H1 (cell line): Measurements from ENCODE around the gene C1orf56. TPM values are rescaled to one million over a fixed set of nuclear protein-coding genes. Genes with fewer than 3 reads are reported as not detected.

Source experiments
- CTCF ChIA-PET: fragments of 300-600 bp; sonication (Branson Sonifier 250); formaldehyde crosslinking; loops from one replicate; lab custom pipeline; 2021; ENCODE audit not compliant: partially characterized antibody; lab: Charles Lee
- POLR2A ChIA-PET: fragments of 300-600 bp; sonication (Branson Sonifier 250); formaldehyde crosslinking; loops from one replicate; lab custom pipeline; 2021; ENCODE audit warnings: inconsistent platforms; ENCODE audit not compliant: partially characterized antibody; lab: Charles Lee
- DNase-seq, 2 experiments: peaks; one replicate each; pipeline versions ENCODE4 v3.0.0 to v3.0.0-alpha.2; 2010 to 2022; ENCODE audit warnings: low spot score in 2 of 2, low read depth in 1 of 2, mixed read lengths in 1 of 2
- FAIRE-seq: peaks from 2 replicates; lab custom pipeline; 2011; peaks lifted over from hg19 to GRCh38; lab: Jason Lieb, UNC
- H2AFZ ChIP-seq: 2 replicates; pipeline ENCODE4 v1.8.1; 2012; ENCODE audit warnings: low read length, inconsistent platforms
- H2AK5ac ChIP-seq: 2 replicates; pipeline ENCODE4 v1.6.1; 2013; ENCODE audit warnings: low read depth, low read length
- H2BK120ac ChIP-seq: replicated peaks from 2 replicates; pipeline ENCODE3; 2013; ENCODE audit warnings: low read depth, low read length, inconsistent platforms
- H2BK12ac ChIP-seq: 2 replicates; pipeline ENCODE4 v1.6.1; 2013; ENCODE audit warnings: low read depth, low read length
- H2BK15ac ChIP-seq: 2 replicates; pipeline ENCODE4 v1.6.1; 2013; ENCODE audit warnings: low read length
- H2BK20ac ChIP-seq: 2 replicates; pipeline ENCODE4 v1.6.1; 2013; ENCODE audit warnings: low read length
- H2BK5ac ChIP-seq: 2 replicates; pipeline ENCODE4 v1.6.1; 2013; ENCODE audit warnings: low read depth, low read length
- H3K14ac ChIP-seq: 2 replicates; pipeline ENCODE4 v1.6.1; 2013; ENCODE audit warnings: inconsistent platforms; ENCODE audit not compliant: insufficient read length
- H3K18ac ChIP-seq: 2 replicates; pipeline ENCODE4 v1.6.1; 2013; ENCODE audit warnings: low read length; ENCODE audit errors: extremely low read depth
- H3K23ac ChIP-seq: 2 replicates; pipeline ENCODE4 v1.6.1; 2013; ENCODE audit warnings: inconsistent platforms; ENCODE audit not compliant: insufficient read length
- H3K23me2 ChIP-seq: 2 replicates; pipeline ENCODE4 v1.6.1; 2013; ENCODE audit warnings: low read depth, low read length
- H3K27ac ChIP-seq: 2 replicates; pipeline ENCODE4 v1.6.1; 2011; ENCODE audit warnings: low read depth, low read length, inconsistent platforms
- H3K27me3 ChIP-seq, 4 experiments: replicated peaks in 1 of 4; 1 replicate in 1 of 4; 2 replicates in 3 of 4; pipeline versions ENCODE4 v1.6.1 to v1.8.1; 2011 to 2013; ENCODE audit warnings: low read length in 3 of 4, mild to moderate bottlenecking in 3 of 4, inconsistent platforms in 2 of 4, mixed read lengths in 2 of 4, moderate library complexity in 1 of 4; ENCODE audit not compliant: control insufficient read depth in 3 of 4, insufficient read depth in 3 of 4; ENCODE audit errors: extremely low read depth in 1 of 4
- H3K36me3 ChIP-seq, 4 experiments: 2 replicates each; pipeline versions ENCODE4 v1.6.1 to v1.8.1; 2011 to 2013; ENCODE audit warnings: mild to moderate bottlenecking in 4 of 4, low read length in 3 of 4, moderate library complexity in 2 of 4, control low read depth in 1 of 4, inconsistent platforms in 1 of 4; ENCODE audit not compliant: insufficient read depth in 4 of 4, control insufficient read depth in 2 of 4
- H3K4ac ChIP-seq: replicated peaks from 2 replicates; pipeline ENCODE3; 2013; ENCODE audit warnings: low read length, low read depth, mixed read lengths, inconsistent platforms; ENCODE audit not compliant: insufficient read length
- H3K4me1 ChIP-seq, 4 experiments: replicated peaks in 1 of 4; 1 replicate in 1 of 4; 2 replicates in 3 of 4; pipeline versions ENCODE4 v1.6.1 to v1.8.1; 2011 to 2013; ENCODE audit warnings: low read length in 3 of 4, inconsistent platforms in 2 of 4, mixed read lengths in 1 of 4; ENCODE audit not compliant: insufficient read depth in 4 of 4, control insufficient read depth in 3 of 4
- H3K4me2 ChIP-seq, 2 experiments: 2 replicates each; pipeline versions ENCODE4 v1.6.1 to v1.8.1; 2011 to 2013; ENCODE audit warnings: low read depth in 2 of 2, low read length in 2 of 2, control low read depth in 1 of 2, inconsistent platforms in 1 of 2, mild to moderate bottlenecking in 1 of 2; ENCODE audit not compliant: insufficient read depth in 1 of 2
- H3K4me3 ChIP-seq, 4 experiments: fragments of 200-600, 300-600 bp in 1 of 4; sonication (generic), shearing (Covaris generic), sonication (Bioruptor Twin) in 1 of 4; 2 replicates each; pipeline versions ENCODE4 v1.5.1 to v1.8.1; 2011 to 2016; ENCODE audit warnings: low read length in 4 of 4, low read depth in 3 of 4, control low read depth in 2 of 4, inconsistent platforms in 2 of 4, mild to moderate bottlenecking in 2 of 4, mixed read lengths in 1 of 4, moderate library complexity in 1 of 4; ENCODE audit not compliant: insufficient read depth in 2 of 4; ENCODE audit errors: extremely low read depth in 1 of 4
- H3K56ac ChIP-seq: replicated peaks from 2 replicates; pipeline ENCODE3; 2013; ENCODE audit warnings: low read depth, mild to moderate bottlenecking, mixed read lengths, low read length, inconsistent platforms; ENCODE audit not compliant: insufficient read length
- H3K79me1 ChIP-seq: 2 replicates; pipeline ENCODE4 v1.6.1; 2013; ENCODE audit warnings: low read depth, low read length, control low read depth
- H3K79me2 ChIP-seq, 2 experiments: 2 replicates each; pipeline versions ENCODE4 v1.6.1 to v1.8.1; 2012 to 2013; ENCODE audit warnings: low read length in 2 of 2, mild to moderate bottlenecking in 2 of 2, inconsistent platforms in 1 of 2; ENCODE audit not compliant: insufficient read depth in 2 of 2, control insufficient read depth in 1 of 2
- H3K9ac ChIP-seq, 4 experiments: replicated peaks in 1 of 4; 1 replicate in 1 of 4; 2 replicates in 3 of 4; pipeline versions ENCODE4 v1.6.1 to v1.8.1; 2011 to 2013; ENCODE audit warnings: low read depth in 3 of 4, low read length in 3 of 4, control low read depth in 2 of 4, mild to moderate bottlenecking in 2 of 4, moderate library complexity in 2 of 4, inconsistent platforms in 1 of 4; ENCODE audit errors: extremely low read depth in 1 of 4
- H3K9me3 ChIP-seq, 2 experiments: 2 replicates each; pipeline versions ENCODE4 v1.6.1 to v1.8.1; 2012 to 2013; ENCODE audit warnings: mild to moderate bottlenecking in 2 of 2, moderate library complexity in 2 of 2, control low read depth in 1 of 2, inconsistent platforms in 1 of 2, low read depth in 1 of 2, low read length in 1 of 2, mixed read lengths in 1 of 2; ENCODE audit not compliant: insufficient read depth in 2 of 2
- H4K20me1 ChIP-seq, 2 experiments: replicated peaks in 1 of 2; 2 replicates each; pipeline versions ENCODE3 to v1.8.1; 2011 to 2013; ENCODE audit warnings: inconsistent platforms in 2 of 2, low read length in 2 of 2, mild to moderate bottlenecking in 1 of 2; ENCODE audit not compliant: insufficient read depth in 2 of 2, control insufficient read depth in 1 of 2
- H4K5ac ChIP-seq: 2 replicates; pipeline ENCODE4 v1.6.1; 2013; ENCODE audit warnings: low read length, low read depth, mixed read lengths, inconsistent platforms; ENCODE audit not compliant: insufficient read length
- H4K8ac ChIP-seq: 2 replicates; pipeline ENCODE4 v1.8.0; 2013; ENCODE audit warnings: mild to moderate bottlenecking, moderate library complexity, low read length, inconsistent platforms; ENCODE audit not compliant: insufficient read depth; ENCODE audit errors: extremely low read depth
- H4K91ac ChIP-seq: replicated peaks from 2 replicates; pipeline ENCODE3; 2013; ENCODE audit warnings: low read length, mixed read lengths, inconsistent platforms; ENCODE audit not compliant: insufficient read length
- ASH2L ChIP-seq: fragments of 200-600, 300-600 bp; sonication (generic); IDR thresholded peaks from one replicate; pipeline ENCODE4 v1.7.1; 2017; ENCODE audit warnings: low read length
- BACH1 ChIP-seq: IDR thresholded peaks from 2 replicates; pipeline ENCODE4 v1.6.1; 2012; ENCODE audit warnings: low read length, improper control_type of control experiment
- CBX5 ChIP-seq: fragments of 300-800, 300-1000 bp; sonication (generic); IDR thresholded peaks from 2 replicates; pipeline ENCODE4 v1.7.1; 2016; ENCODE audit warnings: antibody characterized with exemption, low read length, low read depth
- CHD2 ChIP-seq: IDR thresholded peaks from 2 replicates; pipeline ENCODE4 v1.6.1; 2012; ENCODE audit warnings: low read length, improper control_type of control experiment
- CREB1 ChIP-seq: IDR thresholded peaks from 2 replicates; pipeline ENCODE4 v1.6.1; 2012; ENCODE audit warnings: inconsistent platforms
- HDAC2 ChIP-seq, 2 experiments: fragments of 300-600 bp in 1 of 2; sonication (generic) in 1 of 2; IDR thresholded peaks; 2 replicates each; pipeline ENCODE4 v1.6.1; 2011 to 2012; ENCODE audit warnings: low read depth in 2 of 2, low read length in 2 of 2, mild to moderate bottlenecking in 2 of 2, moderate library complexity in 2 of 2, borderline replicate concordance in 1 of 2, inconsistent platforms in 1 of 2
- JUN ChIP-seq: IDR thresholded peaks from 2 replicates; pipeline ENCODE4 v1.6.1; 2011; ENCODE audit warnings: low read depth, mild to moderate bottlenecking, improper control_type of control experiment, low read length
- KDM1A ChIP-seq: fragments of 200-600, 300-600 bp; sonication (generic); IDR thresholded peaks from 2 replicates; pipeline ENCODE4 v1.7.1; 2016; ENCODE audit warnings: mild to moderate bottlenecking, low read length, borderline replicate concordance
- PHF8 ChIP-seq: fragments of 200-600 bp; sonication (generic); conservative IDR thresholded peaks from 2 replicates; pipeline ENCODE4 v1.7.1; 2012; ENCODE audit warnings: low read depth, mild to moderate bottlenecking, inconsistent platforms, low read length, moderate library complexity
- RAD21 ChIP-seq, 2 experiments: IDR thresholded peaks in 1 of 2; conservative IDR thresholded peaks in 1 of 2; 2 replicates each; pipeline ENCODE4 v1.6.1; 2011; ENCODE audit warnings: low read depth in 2 of 2, low read length in 2 of 2, improper control_type of control experiment in 1 of 2, inconsistent platforms in 1 of 2, mild to moderate bottlenecking in 1 of 2, moderate library complexity in 1 of 2
- RBBP5 ChIP-seq: IDR thresholded peaks from 2 replicates; pipeline ENCODE4 v1.7.1; 2012; ENCODE audit warnings: low read depth, mild to moderate bottlenecking, inconsistent platforms, low read length, moderate library complexity, borderline replicate concordance
- RNF2 ChIP-seq: fragments of 200-900, 300-1000 bp; sonication (generic); IDR thresholded peaks from 2 replicates; pipeline ENCODE4 v1.7.1; 2016; ENCODE audit warnings: borderline replicate concordance, low read depth, mild to moderate bottlenecking, antibody characterized with exemption, low read length; ENCODE audit not compliant: poor library complexity, severe bottlenecking; ENCODE audit errors: missing control alignments
- SP1 ChIP-seq: IDR thresholded peaks from 2 replicates; pipeline ENCODE4 v1.6.1; 2011; ENCODE audit warnings: low read depth, low read length
- TAF7 ChIP-seq: optimal IDR thresholded peaks from 2 replicates; pipeline ENCODE3; 2011; ENCODE audit warnings: low read depth, mild to moderate bottlenecking, inconsistent platforms, low read length, moderate library complexity, borderline replicate concordance
- WGBS, 2 experiments: shearing (Covaris generic) in 1 of 2; methylation state at CpG; one replicate each; pipeline versions ENCODE4 v1.1.6 to v1.1.7; 2013 to 2015; ENCODE audit warnings: low lambda C conversion rate in 2 of 2, mixed read lengths in 2 of 2, inconsistent platforms in 1 of 2, low coverage in 1 of 2, missing lambda C conversion rate in 1 of 2; ENCODE audit not compliant: insufficient replicate concordance in 2 of 2, insufficient coverage in 1 of 2, insufficient read length in 1 of 2; ENCODE audit errors: extremely low coverage in 1 of 2, missing lambda C conversion rate in 1 of 2; 5-methylcytosine and 5-hydroxymethylcytosine counted together
- polyA plus RNA-seq, 7 experiments: library from polyadenylated mRNA; depleted of rRNA in 3 of 7; stranded (reverse) in 5 of 7; unstranded in 2 of 7; fragments of >200 nt in 5 of 7; fragments of 200-250 nt in 2 of 7; gene quantifications; 1 replicate in 5 of 7; 2 replicates in 1 of 7; 4 replicates in 1 of 7; pipeline versions ENCODE4 v1.2.1 to v1.2.3, GENCODE V29; 2011 to 2013; ENCODE audit warnings: missing spikeins in 2 of 7, mixed read lengths in 2 of 7
- total RNA-seq: library from RNA; stranded (reverse); fragmentation: NEBNext Ultra II Directional; extraction: Animal tissue kit (Norgen Biotek cat#: 25700); gene quantifications from 2 replicates; pipeline ENCODE4 v1.2.1, GENCODE V29; 2021

C1orf56 gene
- total and polyA plus RNA-seq, 2 of the 8 experiments (the other 6 are each of a cell fraction or from before 2014, with no cell fraction given) = 3.0 to 3.4 TPM

- H4K20me1 ChIP-seq = no peaks in the 10 kb centered on the region
- no peak overlapping the region for H3K9ac ChIP-seq
- no peaks in the 10 kb centered on the region for H3K79me1 ChIP-seq
- no peak overlapping the region for H4K5ac ChIP-seq
- no peak overlapping the region for H3K56ac ChIP-seq
- H4K8ac ChIP-seq = no peak overlapping the region
- H3K79me2 ChIP-seq = no peaks in the 10 kb centered on the region
- no peak overlapping the region for H3K4me3 ChIP-seq
- H2BK20ac ChIP-seq = no peak overlapping the region
- no peak overlapping the region for H3K4me2 ChIP-seq
- CTCF ChIA-PET = interaction anchor here (0.5 to 7.8 kb wide), 8 partner anchors 8 to 609 kb away, joined by 3 to 142 read pairs (median 4); partner anchors contain the start of gene ANXA9
- H3K27ac ChIP-seq = no peak overlapping the region
- peaks cover 3% of the 10 kb centered on the region; the same call in 1 of the 2 replicates for H3K23me2 ChIP-seq
- no peak overlapping the region for H2BK120ac ChIP-seq
- peaks cover 0 to 6% (median 4%) of the 10 kb centered on the region in 4 experiments; a peak in 4 of 7 replicates for H3K4me1 ChIP-seq
- no peak overlapping the region for H2BK12ac ChIP-seq
- H3K27me3 ChIP-seq = no peaks in the 10 kb centered on the region
- H3K14ac ChIP-seq = no peak overlapping the region
- no peak overlapping the region for H2BK5ac ChIP-seq
- FAIRE-seq (no peak), DNase-seq (no peak)
- no peak overlapping the region for H2AK5ac ChIP-seq
- H3K4ac ChIP-seq = no peak overlapping the region
- H2BK15ac ChIP-seq = no peak overlapping the region
- H3K36me3 ChIP-seq = peaks cover 0 to 7% (median 5%) of the 10 kb centered on the region in 4 experiments; a peak in 6 of 8 replicates
- no peaks in the 10 kb centered on the region for H3K9me3 ChIP-seq
- no peak overlapping the region for H3K23ac ChIP-seq
- no peak overlapping the region for H4K91ac ChIP-seq
- no peak overlapping the region for H3K18ac ChIP-seq
- POLR2A ChIA-PET = interaction anchor here (0.9 to 1.2 kb wide), 7 partner anchors 13 to 423 kb away, joined by 3 to 4 read pairs (median 3); no protein-coding TSS in a partner anchor
- 86% methylated on average over 4 of the region's 4 CpGs; no CpG with 5 or more reads in 1 of the 2 experiments for WGBS, 2 experiments
- H2AFZ ChIP-seq = no peak overlapping the region
- TF ChIP-seq CREB1 (no peak), KDM1A (no peak), HDAC2 (IDR thresholded peaks at IDR 0.05; ENCODE audit: borderline replicate concordance in 1 of 2, low read depth in 2 of 2, low read length in 2 of 2) (no peak), BACH1 (no peak), RAD21 (IDR thresholded peaks at IDR 0.05 in 1 of 2, conservative IDR thresholded peaks at IDR 0.05 in 1 of 2; ENCODE audit: low read depth in 2 of 2, low read length in 2 of 2) (no peak), SP1 (no peak), CHD2 (no peak), RNF2 (no peak), TAF7 (no peak), JUN (no peak), RBBP5 (no peak), CBX5 (no peak), PHF8 (no peak), ASH2L (no peak)
Measured at GRCh38 chr1:151001602-151002001, 45.9 kb upstream of the C1orf56 start.
